D721Med (cell line): Measurements from ENCODE around the gene CCDC17.
"Not testable (repeated sequence)": the region's sequence is repeated elsewhere in the genome, so short reads cannot be mapped to it uniquely, and the experiment has no call there.

Experiments
- DNase-seq: peaks from one replicate; pipeline ENCODE4 v3.0.0; 2011; ENCODE audit warnings: low spot score; ENCODE audit not compliant: insufficient read length
- FAIRE-seq: peaks from 2 replicates; lab custom pipeline; 2011; peaks lifted over from hg19 to GRCh38; lab: Jason Lieb, UNC
- CTCF ChIP-seq: IDR thresholded peaks from 2 replicates; pipeline ENCODE4 v1.5.1; 2012; ENCODE audit warnings: mild to moderate bottlenecking, control low read depth; ENCODE audit not compliant: insufficient read depth; ENCODE audit errors: missing control alignments

CCDC17 gene

GRCh38 chr1:45615885-45616284 lies 8.0 kb downstream of the CCDC17 start:
- no peak for TF ChIP-seq CTCF
- FAIRE-seq, result no peak
- no peak for DNase-seq

GRCh38 chr1:45612941-45613579 lies 10.8 kb downstream of the CCDC17 start:
- DNase-seq (no peak), FAIRE-seq (no peak)
- no peak for TF ChIP-seq CTCF

- TF ChIP-seq CTCF, result no peak
- DNase-seq (no peak), FAIRE-seq (no peak)
Measured at GRCh38 chr1:45610589-45611226, 13.1 kb downstream of the CCDC17 start.

GRCh38 chr1:45608175-45609156 lies 15.4 kb downstream of the CCDC17 start:
- DNase-seq (no peak), FAIRE-seq (no peak)
- TF ChIP-seq CTCF, result no peak

- TF ChIP-seq CTCF, result no peak
- no peak for FAIRE-seq
Measured at GRCh38 chr1:45607404-45608074, 16.3 kb downstream of the CCDC17 start.

GRCh38 chr1:45604239-45604638 lies 19.6 kb downstream of the CCDC17 start:
- no peak for TF ChIP-seq CTCF
- DNase-seq (no peak), FAIRE-seq (peak; percentile 41)

More at GRCh38 chr1:45607404-45608074, 16.3 kb downstream of the CCDC17 start:
- DNase-seq, result no peak

- not testable (repeated sequence) for DNase-seq, FAIRE-seq
Measured at GRCh38 chr1:45596765-45597164, 27.1 kb downstream of the CCDC17 start.
